GM19438 (cell line): ENCODE data around the gene INO80.
"Not testable (repeated sequence)": the region's sequence is repeated elsewhere in the genome, so short reads cannot be mapped to it uniquely, and the experiment has no call there.

Experiments used
- ATAC-seq: cut with Tn5 transposase; IDR thresholded peaks from one replicate; pipeline ENCODE4 v1.9.1; 2021; ENCODE audit warnings: low read depth; ENCODE audit not compliant: unreplicated experiment

The INO80 gene

GRCh38 chr15:40968290-40969085 lies 147.6 kb downstream of the INO80 start:
- ATAC-seq = no peak

- no peak for ATAC-seq
Observed at GRCh38 chr15:40964634-40965033, 151.4 kb downstream of the INO80 start.

GRCh38 chr15:40964006-40964405 lies 152.1 kb downstream of the INO80 start:
- ATAC-seq = no peak

- no peak for ATAC-seq
Observed at GRCh38 chr15:40963201-40963600, 152.9 kb downstream of the INO80 start.

DNA sequence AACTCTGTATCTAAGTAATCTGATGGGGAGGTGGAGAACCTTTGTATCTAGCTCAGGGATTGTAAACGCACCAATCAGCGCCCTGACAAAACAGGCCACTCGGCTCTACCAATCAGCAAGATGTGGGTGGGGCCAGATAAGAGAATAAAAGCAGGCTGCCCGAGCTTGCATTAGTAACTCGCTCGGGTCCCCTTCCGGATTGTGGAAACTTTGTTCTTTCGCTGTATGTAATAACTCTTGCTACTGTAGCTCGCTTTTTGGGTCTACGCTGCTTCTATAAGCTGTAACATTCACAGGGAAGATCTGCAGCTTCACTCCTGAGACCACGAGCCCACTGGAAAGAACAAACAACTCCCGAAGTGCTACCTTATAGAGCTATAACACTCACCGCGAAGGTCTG lies 153.8 kb downstream of the INO80 start:
- not testable (repeated sequence) for ATAC-seq

- ATAC-seq = not testable (repeated sequence)
Observed at GRCh38 chr15:40961740-40962139, 154.3 kb downstream of the INO80 start.

DNA sequence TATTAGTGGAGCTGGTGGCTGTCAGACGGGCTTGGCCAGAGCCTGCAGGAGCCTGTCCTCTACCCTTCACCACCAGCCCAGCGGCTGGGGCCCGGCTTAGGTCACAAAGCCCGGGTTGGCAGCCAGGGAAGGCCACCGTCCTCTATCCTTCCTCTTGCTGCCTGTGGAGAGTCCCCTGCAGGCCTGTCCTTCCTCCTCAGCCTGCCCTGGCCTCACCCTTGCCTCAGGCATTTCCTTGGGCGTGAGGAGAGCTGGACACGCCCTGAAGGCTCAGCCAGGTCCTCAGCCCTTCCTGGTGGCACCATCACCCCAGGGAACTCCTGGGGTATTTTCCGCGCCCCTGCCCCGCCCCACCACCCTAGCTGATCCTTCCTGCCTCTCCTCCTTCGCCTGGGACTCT lies 155.2 kb downstream of the INO80 start:
- ATAC-seq = no peak

GRCh38 chr15:40960151-40960885 lies 155.8 kb downstream of the INO80 start:
- ATAC-seq = no peak

GRCh38 chr15:40959331-40960141 lies 156.5 kb downstream of the INO80 start:
- ATAC-seq = no peak

GRCh38 chr15:40958723-40959122 lies 157.4 kb downstream of the INO80 start:
- ATAC-seq = no peak

- no peak for ATAC-seq
Observed at GRCh38 chr15:40958146-40958545, 157.9 kb downstream of the INO80 start.

- no peak for ATAC-seq
Observed at GRCh38 chr15:40957581-40958051, 158.5 kb downstream of the INO80 start.

DNA sequence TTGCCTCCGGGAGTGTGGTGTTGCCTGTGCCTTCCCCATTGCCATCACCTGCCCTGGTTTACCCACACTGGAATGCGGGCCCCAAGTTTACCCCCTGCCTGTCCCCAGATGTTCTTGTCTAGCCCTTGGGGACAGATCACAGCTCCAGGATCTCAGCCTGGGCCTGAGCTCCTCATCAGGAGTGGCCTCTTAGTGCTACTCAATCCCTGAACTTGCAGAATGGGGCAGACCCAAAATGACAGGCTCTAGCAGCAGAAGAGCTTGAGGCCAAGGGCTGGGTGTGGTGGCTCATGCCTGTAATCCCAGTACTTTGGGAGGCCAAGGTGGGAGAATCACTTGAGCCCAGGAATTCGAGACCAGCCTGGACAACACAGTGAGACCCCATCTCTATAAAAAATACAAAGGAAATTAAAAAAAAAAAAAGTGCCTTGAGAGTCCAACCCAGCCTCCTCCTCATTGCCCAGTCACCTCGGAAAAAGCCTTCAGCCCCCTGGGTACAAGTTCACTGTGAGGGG lies 159.0 kb downstream of the INO80 start:
- no peak for ATAC-seq

GRCh38 chr15:40956541-40956982 lies 159.5 kb downstream of the INO80 start:
- ATAC-seq = no peak

GRCh38 chr15:40955930-40956540 lies 160.0 kb downstream of the INO80 start:
- no peak for ATAC-seq

DNA sequence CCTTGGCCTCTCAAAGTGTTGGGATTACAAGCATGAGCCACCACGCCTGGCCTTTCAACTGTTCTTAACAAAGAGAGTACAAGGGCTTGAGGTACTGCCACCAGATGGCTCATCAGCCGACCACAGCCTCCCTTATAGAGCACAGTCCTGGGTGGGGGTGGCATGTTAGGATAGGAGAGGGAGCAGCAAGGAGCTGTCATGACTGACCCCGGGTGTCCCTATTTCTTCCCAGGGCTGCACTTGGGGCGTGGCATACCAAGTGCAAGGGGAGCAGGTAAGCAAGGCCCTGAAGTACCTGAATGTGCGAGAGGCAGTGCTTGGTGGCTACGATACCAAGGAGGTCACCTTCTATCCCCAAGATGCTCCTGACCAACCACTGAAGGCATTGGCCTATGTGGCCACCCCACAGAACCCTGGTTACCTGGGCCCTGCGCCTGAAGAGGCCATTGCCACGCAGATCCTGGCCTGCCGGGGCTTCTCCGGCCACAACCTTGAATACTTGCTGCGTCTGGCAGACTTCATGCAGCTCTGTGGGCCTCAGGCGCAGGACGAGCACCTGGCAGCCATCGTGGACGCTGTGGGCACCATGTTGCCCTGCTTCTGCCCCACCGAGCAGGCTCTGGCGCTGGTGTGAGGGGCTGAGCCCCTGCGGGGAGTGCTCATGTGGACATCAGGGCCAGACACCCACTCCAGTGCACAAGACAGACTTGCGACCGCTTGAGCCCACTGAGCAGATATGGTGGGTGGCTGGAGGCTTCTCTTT lies 160.8 kb downstream of the INO80 start:
- no peak for ATAC-seq

GRCh38 chr15:40954158-40954848 lies 161.8 kb downstream of the INO80 start:
- ATAC-seq = not testable (repeated sequence)

DNA sequence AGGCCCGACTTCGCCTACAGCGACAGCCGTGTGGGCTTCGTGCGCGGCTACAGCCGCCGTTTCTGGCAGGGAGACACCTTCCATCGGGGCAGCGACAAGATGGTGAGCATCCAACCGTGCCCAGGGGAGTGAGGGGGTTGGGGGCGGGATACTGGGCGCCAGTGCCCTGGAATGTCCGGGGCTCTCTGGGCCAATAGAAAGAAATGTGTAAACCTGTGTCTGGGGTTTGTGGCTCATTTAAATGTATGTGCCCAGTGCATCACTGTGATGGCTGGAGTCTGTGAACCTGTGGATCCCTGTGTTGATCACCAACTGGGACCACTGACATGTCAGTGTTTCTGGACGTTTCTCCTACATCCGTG lies 162.4 kb downstream of the INO80 start:
- ATAC-seq = peak; percentile 7
